HG02852 (cell line): Measurements from ENCODE around the gene HSD17B1.
"Not testable (repeated sequence)": the region's sequence is repeated elsewhere in the genome, so short reads cannot be mapped to it uniquely, and the experiment has no call there.

ENCODE experiments used
- ATAC-seq: cut with Tn5 transposase; IDR thresholded peaks from one replicate; pipeline ENCODE4 v1.9.1; 2021; ENCODE audit warnings: mild to moderate bottlenecking, moderate library complexity; ENCODE audit not compliant: unreplicated experiment

HSD17B1 gene

GRCh38 chr17:42522798-42523278 is 29.9 kb upstream of the HSD17B1 start:
- no peak for ATAC-seq

GRCh38 chr17:42525221-42525620 is 27.5 kb upstream of the HSD17B1 start:
- no peak for ATAC-seq

- ATAC-seq: no peak
These were observed 26.7 kb upstream of the HSD17B1 start for GRCh38 chr17:42526031-42526444.

- no peak for ATAC-seq
These were observed 24.8 kb upstream of the HSD17B1 start for GRCh38 chr17:42527932-42528331.

GRCh38 chr17:42529061-42529460 is 23.7 kb upstream of the HSD17B1 start:
- ATAC-seq: no peak

DNA sequence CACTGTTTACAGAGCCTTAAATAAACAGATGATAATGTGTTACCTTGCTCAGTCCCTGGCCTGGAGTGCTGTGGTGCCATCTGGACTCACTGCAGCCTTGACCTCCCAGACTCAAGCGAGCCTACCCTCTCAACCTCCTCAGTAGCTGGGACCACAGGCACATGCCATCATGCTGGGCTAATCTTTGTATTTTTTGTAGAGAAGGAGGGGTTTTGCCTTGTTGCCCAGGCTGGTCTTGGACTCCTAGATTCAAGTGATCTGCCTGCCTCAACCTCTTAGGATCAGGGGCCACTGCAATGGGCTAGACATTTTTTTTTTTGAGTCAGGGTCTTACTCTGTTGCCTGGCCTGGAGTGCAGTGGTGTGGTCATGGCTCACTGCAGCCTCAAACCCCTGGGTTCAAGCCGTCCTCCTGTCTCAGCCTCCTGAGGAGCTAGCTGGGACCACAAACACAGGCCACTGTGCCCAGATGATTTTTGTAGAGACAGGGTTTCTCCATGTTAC is 21.7 kb upstream of the HSD17B1 start:
- no peak for ATAC-seq

- ATAC-seq: no peak
These were observed 21.0 kb upstream of the HSD17B1 start for GRCh38 chr17:42531455-42532354.

DNA sequence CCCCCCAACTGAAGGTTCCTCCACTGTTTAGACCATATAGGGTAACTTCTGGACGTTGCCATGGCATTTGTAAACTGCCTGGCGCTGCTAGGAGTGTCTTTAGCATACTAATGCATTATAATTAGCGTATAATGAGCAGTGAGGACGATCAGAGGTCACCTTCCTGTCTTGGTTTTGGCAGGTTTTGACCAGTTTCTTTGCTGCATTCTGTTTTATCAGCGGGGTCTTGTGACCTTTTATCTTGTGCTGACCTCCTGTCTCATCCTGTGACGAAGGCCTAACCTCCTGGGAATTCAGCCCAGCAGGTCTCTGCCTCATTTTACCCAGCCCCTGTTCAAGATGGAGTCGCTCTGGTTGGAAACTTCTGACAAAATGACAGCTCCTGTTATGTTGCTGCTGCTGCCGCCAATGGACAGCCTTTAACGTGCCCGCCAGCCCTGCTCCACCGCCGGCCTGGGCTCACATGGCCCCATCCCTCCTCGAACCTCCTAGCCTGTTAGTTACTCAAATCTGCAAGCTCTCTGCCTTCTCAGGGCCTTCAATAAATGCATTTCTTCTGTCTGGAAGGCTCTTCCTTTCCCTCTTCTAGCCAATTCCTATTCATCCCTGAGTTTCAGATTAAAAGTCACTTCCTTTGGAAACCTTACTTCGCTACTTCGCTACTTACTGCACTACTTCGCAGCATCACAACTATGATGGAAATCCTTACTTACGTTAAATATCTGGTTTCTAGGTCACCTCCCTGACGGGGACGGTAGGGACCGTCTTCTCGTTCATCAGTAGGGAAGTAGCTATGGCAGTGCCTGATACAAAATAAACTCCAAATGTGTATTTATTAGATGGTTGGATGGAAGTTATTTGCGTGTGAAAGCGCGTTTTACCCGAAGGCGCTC is 17.3 kb upstream of the HSD17B1 start:
- peak; percentile 1 for ATAC-seq

DNA sequence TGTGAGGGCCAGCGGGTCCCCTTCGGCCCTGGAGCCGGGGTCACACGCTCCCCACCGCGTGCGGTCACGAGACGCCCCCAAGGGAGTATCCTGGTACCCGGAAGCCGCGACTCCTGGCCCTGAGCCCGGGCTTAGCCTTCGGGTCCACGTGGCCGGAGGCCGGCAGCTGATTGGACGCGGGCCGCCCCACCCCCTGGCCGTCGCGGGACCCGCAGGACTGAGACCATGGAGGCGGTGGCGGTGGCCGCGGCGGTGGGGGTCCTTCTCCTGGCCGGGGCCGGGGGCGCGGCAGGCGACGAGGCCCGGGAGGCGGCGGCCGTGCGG is 16.7 kb upstream of the HSD17B1 start, which contains the start of gene NAGLU:
TSS of gene NAGLU (plus strand) at position 194 of the 324 bp plus-strand sequence. CDS start at position 226, 32 bp downstream.
- ATAC-seq: peak; percentile 85

GRCh38 chr17:42536372-42537155 is 16.2 kb upstream of the HSD17B1 start:
- peak; percentile 68 for ATAC-seq

DNA sequence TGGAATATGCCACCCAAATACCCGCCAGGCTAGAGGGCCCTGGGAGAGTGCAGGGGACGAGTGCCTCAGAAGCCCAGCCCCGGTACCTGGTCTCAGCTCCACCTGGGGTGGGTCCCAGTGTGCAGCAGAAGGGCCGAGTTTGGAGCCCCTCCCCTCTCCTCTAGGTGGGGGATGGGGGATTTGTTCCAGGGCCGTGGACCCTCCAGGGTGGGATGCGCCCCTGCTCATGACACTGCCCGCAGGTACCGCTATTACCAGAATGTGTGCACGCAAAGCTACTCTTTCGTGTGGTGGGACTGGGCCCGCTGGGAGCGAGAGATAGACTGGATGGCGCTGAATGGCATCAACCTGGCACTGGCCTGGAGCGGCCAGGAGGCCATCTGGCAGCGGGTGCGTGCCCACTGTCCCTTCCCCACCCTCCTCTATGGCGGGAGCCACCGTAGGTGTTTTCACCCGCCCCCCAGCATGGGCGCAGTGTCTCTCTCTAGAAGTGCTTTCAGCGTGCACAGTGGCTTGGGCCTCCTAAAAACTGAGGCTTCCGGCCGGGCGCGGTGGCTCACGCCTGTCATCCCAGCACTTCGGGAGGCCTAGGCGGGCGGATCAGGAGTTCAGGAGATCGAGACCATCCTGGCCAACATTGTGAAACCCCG is 15.4 kb upstream of the HSD17B1 start:
- no peak for ATAC-seq

DNA sequence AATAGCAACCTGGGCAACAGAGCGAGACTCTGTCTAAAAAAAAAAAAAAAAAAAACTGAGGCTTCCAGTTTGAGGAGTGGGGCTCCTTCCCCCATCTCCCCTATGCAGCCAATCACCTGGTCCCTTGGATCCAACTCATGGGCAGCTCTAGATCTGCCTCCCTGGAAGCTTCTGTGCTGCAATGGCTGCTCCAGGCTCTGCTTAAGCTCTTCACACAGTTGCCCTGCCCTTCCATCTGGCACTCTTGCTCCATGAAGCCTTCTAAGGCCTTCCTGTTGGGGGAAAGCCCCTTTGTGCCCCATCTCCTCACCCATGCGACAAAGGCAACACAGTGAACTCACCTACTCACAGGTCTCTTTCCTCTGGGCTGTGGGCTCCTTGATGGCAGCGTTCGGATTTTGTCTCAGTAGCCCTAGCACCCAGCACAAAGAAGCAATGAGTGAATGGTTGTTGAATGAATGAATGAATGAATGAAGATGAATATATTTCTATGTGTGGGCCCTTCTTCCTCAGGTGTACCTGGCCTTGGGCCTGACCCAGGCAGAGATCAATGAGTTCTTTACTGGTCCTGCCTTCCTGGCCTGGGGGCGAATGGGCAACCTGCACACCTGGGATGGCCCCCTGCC is 14.8 kb upstream of the HSD17B1 start:
- ATAC-seq: no peak

GRCh38 chr17:42538482-42538881 is 14.2 kb upstream of the HSD17B1 start:
- no peak for ATAC-seq

DNA sequence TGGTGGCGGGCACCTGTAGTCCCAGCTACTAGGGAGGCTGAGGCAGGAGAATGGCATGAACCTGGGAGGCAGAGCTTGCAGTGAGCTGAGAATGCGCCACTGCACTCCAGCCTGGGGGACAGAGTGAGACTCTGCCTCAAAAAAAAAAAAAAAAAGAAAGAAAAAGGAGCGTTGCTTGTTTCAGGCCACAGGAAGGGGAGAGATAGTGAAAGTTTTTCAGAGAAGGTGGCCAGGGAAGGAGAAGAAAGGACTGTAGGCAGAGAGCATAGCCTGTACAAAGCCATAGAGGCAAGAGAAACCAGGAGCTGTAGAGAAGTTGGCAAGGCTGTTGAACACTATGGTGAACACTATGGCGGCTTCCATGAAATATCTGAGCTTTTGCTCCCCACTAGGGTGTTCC is 12.2 kb upstream of the HSD17B1 start:
- not testable (repeated sequence) for ATAC-seq

DNA sequence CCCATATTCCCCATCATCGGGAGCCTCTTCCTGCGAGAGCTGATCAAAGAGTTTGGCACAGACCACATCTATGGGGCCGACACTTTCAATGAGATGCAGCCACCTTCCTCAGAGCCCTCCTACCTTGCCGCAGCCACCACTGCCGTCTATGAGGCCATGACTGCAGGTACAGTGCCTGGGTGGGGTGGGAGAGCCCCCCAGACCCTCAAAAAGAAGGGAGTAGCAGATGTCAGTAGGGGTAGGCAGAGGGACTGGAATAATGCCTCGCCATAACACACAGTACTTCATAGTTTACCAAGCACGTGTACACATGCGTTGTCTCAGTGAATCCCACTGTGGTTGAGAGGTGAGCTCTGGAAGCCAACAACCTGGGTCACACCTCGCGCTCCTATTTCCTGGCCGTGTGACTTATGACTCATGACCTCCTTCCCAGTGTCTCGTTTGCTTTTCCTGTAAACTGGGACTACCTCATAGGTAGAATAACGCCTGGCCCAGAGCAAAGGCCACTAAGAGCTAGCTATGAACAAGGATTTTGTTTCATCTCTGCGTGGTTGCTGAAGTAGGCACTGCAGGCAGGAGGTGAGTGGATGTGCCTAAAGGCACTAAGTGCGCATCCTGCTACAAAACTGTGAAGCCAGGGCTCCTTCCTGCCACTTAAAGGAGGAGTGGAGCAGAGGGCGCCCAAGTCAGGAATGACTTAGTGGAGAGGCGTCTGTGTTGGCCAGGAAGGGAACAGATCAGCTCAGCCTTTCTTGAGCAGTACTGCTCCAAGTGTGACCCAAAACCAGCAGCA is 11.5 kb upstream of the HSD17B1 start:
- no peak for ATAC-seq

DNA sequence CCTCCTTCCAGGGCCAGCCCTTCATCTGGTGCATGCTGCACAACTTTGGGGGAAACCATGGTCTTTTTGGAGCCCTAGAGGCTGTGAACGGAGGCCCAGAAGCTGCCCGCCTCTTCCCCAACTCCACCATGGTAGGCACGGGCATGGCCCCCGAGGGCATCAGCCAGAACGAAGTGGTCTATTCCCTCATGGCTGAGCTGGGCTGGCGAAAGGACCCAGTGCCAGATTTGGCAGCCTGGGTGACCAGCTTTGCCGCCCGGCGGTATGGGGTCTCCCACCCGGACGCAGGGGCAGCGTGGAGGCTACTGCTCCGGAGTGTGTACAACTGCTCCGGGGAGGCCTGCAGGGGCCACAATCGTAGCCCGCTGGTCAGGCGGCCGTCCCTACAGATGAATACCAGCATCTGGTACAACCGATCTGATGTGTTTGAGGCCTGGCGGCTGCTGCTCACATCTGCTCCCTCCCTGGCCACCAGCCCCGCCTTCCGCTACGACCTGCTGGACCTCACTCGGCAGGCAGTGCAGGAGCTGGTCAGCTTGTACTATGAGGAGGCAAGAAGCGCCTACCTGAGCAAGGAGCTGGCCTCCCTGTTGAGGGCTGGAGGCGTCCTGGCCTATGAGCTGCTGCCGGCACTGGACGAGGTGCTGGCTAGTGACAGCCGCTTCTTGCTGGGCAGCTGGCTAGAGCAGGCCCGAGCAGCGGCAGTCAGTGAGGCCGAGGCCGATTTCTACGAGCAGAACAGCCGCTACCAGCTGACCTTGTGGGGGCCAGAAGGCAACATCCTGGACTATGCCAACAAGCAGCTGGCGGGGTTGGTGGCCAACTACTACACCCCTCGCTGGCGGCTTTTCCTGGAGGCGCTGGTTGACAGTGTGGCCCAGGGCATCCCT is 9.3 kb upstream of the HSD17B1 start:
- ATAC-seq: no peak

DNA sequence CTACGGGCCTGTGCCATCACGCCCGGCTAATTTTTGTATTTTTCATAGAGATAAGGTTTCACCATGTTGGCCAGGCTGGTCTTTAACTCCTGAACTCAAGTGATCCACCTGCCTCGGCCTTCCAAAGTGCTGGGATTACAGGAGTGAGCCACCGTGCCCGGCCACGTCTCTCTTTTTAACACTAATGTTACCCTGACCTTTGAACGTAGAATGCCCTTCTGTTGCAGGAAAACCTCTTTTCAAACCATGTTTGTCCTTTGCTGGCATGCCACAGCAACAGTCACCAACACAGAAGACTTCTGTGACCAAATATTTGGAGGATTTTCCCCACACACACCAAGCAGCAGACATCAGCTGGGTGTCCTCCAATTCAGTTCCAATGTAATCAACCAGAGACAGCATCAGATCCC is 7.8 kb upstream of the HSD17B1 start:
- ATAC-seq: no peak
